Measurements from ENCODE around the gene KRT2. TPM values are rescaled to one million over a fixed set of nuclear protein-coding genes. Genes with fewer than 3 reads are reported as not detected.
"Not testable (repeated sequence)": the region's sequence is repeated elsewhere in the genome, so short reads cannot be mapped to it uniquely, and the experiment has no call there.

KRT2 gene
- total RNA-seq, 1 experiment from 2014 or later: not detected

GRCh38 chr12:52677671-52678070 is 25.7 kb upstream of the KRT2 start:
- H3K27me3 ChIP-seq: peaks cover 4% of the 10 kb centered on the region; the same call in 1 of the 2 replicates
- H3K4me3 ChIP-seq: no peak overlapping the region
- no peaks in the 10 kb centered on the region for H3K4me1 ChIP-seq
- H3K9me3 ChIP-seq (replicated peaks): no peaks in the 10 kb centered on the region
- no peak for DNase-seq
- no peaks in the 10 kb centered on the region for H3K36me3 ChIP-seq
- no peak overlapping the region for H3K27ac ChIP-seq

- Histone ChIP-seq H3K27me3 (peaks cover 4% of the 10 kb centered on the region; the same call in 1 of the 2 replicates), H3K9me3 (replicated peaks) (no peaks in the 10 kb centered on the region), H3K36me3 (no peaks in the 10 kb centered on the region), H3K4me1 (no peaks in the 10 kb centered on the region), H3K27ac (no peak overlapping the region), H3K4me3 (no peak overlapping the region)
- DNase-seq: no peak
Measured at GRCh38 chr12:52677126-52677525, 25.1 kb upstream of the KRT2 start.

- no peaks in the 10 kb centered on the region for H3K9me3 ChIP-seq (replicated peaks)
- H3K36me3 ChIP-seq: no peaks in the 10 kb centered on the region
- no peak for DNase-seq
- no peak overlapping the region for H3K27ac ChIP-seq
- H3K27me3 ChIP-seq: peaks cover 4% of the 10 kb centered on the region; the same call in 1 of the 2 replicates
- H3K4me1 ChIP-seq: no peaks in the 10 kb centered on the region
- H3K4me3 ChIP-seq: no peak overlapping the region
Measured at GRCh38 chr12:52676163-52676562, 24.2 kb upstream of the KRT2 start.

GRCh38 chr12:52675301-52675701 is 23.3 kb upstream of the KRT2 start:
- H3K4me1 ChIP-seq: no peaks in the 10 kb centered on the region
- peaks cover 4% of the 10 kb centered on the region; the same call in 1 of the 2 replicates for H3K27me3 ChIP-seq
- H3K9me3 ChIP-seq (replicated peaks): no peaks in the 10 kb centered on the region
- H3K4me3 ChIP-seq: no peak overlapping the region
- no peaks in the 10 kb centered on the region for H3K36me3 ChIP-seq
- no peak for DNase-seq
- no peak overlapping the region for H3K27ac ChIP-seq

DNA sequence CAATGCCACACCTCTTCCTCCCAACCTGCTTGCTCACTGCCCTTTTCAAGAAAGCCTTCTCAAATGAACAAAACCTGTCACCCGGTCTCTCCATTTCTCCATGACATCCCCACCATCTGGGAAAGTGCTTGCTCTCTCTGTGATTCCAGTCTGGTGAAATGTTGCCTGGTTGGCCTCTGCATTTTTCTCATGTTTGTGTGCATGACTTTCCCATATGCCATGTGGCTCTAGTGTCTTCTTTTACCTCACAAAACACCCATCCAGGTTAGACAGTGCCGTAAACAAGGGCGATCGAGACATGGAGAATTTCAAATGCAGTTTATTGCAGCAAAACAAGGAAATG is 22.4 kb upstream of the KRT2 start:
- peaks cover 4% of the 10 kb centered on the region; the same call in 1 of the 2 replicates for H3K27me3 ChIP-seq
- H3K4me3 ChIP-seq: no peak overlapping the region

DNA sequence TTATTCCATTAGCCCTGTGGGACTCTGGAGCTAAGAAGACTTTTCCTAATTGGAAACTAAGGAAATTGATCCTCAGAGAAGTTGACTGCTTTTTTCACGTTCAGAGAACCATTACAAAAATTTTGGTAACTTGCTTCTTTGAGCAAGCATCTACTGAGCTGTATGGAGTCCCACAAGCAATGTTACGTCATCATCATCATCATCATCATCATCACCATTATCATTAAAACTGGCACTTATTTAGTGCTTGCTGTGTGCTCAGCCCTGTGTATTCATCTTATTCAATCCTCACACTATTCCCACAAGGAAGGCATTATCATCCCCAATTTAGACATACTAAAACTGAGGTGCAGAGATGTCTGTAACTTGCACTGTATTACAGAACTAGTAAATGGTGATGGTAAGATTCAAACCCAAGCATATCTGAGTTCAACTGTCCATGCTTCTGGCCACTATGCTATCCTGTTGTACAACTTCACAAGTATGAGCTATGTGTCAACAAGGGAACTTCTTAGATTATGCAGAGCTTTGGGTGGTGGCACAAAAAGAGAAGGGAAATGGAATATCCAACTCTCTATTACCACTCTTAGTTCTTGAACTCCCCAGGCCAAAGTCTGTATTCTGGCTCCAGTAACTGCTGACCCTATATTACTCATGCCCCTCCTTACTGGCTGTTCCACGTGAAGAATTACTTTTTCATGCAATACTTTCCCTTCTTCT is 21.9 kb upstream of the KRT2 start:
- Histone ChIP-seq H3K27ac (no peak overlapping the region), H3K4me3 (no peak overlapping the region), H3K27me3 (peaks cover 4% of the 10 kb centered on the region; the same call in 1 of the 2 replicates), H3K9me3 (replicated peaks) (no peaks in the 10 kb centered on the region), H3K4me1 (no peaks in the 10 kb centered on the region), H3K36me3 (no peaks in the 10 kb centered on the region)
- no peak for DNase-seq

More for the DNA sequence above, 22.4 kb upstream of the KRT2 start:
- Histone ChIP-seq H3K9me3 (replicated peaks) (no peaks in the 10 kb centered on the region), H3K27ac (no peak overlapping the region), H3K4me1 (no peaks in the 10 kb centered on the region), H3K36me3 (no peaks in the 10 kb centered on the region)
- DNase-seq: no peak

- no peak overlapping the region for H3K27ac ChIP-seq
- no peaks in the 10 kb centered on the region for H3K4me1 ChIP-seq
- no peaks in the 10 kb centered on the region for H3K9me3 ChIP-seq (replicated peaks)
- H3K4me3 ChIP-seq: no peak overlapping the region
- no peaks in the 10 kb centered on the region for H3K36me3 ChIP-seq
- peaks cover 4% of the 10 kb centered on the region; the same call in 1 of the 2 replicates for H3K27me3 ChIP-seq
- no peak for DNase-seq
Measured at GRCh38 chr12:52673217-52673616, 21.2 kb upstream of the KRT2 start.

DNA sequence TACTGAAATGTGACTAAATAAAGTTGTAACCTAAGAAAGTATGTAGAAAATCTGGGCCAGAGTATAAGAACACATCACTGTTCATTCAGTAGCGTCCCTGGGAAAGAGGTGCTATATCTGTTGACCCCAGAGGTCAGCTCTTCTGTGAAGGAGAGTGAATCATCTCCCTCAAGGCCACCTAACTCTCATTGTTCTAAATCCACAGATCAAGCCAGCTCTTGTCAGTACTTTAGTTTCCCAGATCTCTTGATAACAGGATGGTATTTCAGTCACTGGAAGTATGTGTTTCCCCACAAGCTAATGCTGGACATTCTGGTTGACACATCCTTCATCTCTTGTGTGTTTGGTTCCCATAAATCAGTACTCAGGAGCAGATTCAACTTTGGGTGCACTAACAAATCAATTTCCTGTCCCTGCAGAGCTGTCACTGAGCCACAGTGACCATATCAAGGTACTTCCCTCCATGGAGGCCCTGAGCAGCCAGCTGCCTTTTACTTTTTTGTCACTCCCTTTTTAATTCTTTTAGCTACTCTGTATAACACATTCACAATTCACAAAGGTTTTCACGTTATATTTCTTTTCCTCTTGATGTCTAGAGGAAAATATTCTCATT is 20.4 kb upstream of the KRT2 start:
- no peak overlapping the region for H3K27ac ChIP-seq
- no peak overlapping the region for H3K4me3 ChIP-seq
- no peaks in the 10 kb centered on the region for H3K9me3 ChIP-seq (replicated peaks)
- no peaks in the 10 kb centered on the region for H3K4me1 ChIP-seq
- no peak for DNase-seq
- no peaks in the 10 kb centered on the region for H3K36me3 ChIP-seq
- H3K27me3 ChIP-seq: peaks cover 4% of the 10 kb centered on the region; the same call in 1 of the 2 replicates

DNA sequence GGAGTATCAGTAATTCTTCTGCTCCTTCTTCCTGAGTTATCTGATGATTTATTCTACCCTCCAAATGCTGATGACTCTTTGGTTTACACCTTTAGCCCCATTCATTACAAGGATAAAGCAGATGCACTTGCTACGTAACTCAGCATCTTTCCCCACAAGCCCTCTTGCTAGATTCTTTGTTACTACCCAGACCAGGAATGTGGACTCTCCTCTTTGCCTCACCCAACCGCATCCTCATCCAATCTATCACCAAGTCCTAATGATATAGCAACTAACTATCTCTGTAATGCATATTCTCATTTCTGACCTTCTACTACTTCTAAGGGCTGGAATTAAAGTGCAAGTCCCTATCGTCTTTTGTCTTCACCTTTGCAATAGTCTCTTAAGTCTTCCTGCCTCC is 18.9 kb upstream of the KRT2 start:
- no peaks in the 10 kb centered on the region for H3K36me3 ChIP-seq
- no peaks in the 10 kb centered on the region for H3K9me3 ChIP-seq (replicated peaks)
- no peak overlapping the region for H3K27ac ChIP-seq
- H3K27me3 ChIP-seq: peaks cover 4% of the 10 kb centered on the region; the same call in 1 of the 2 replicates
- DNase-seq: no peak
- H3K4me1 ChIP-seq: no peaks in the 10 kb centered on the region
- no peak overlapping the region for H3K4me3 ChIP-seq

DNA sequence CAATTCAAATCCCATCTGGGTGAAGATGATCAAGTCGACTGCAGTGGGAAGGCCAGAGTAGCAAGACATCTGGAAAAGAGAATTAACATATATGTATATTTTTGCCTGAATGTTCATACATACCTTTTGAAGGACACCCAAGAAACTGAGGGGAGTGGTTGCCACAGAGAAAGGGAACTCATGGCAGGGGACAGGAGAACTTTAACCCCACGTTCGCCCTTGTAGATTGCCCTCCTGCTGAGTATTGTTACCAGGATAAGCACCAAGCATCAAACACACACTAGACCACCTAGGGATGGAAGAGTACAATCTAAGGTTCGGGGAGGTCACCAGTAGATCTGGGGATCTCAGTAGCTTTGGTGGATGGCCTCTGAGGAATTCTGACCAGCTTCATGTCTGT is 18.5 kb upstream of the KRT2 start:
- Histone ChIP-seq H3K4me3 (no peak overlapping the region), H3K36me3 (no peaks in the 10 kb centered on the region), H3K27ac (no peak overlapping the region), H3K27me3 (peaks cover 4% of the 10 kb centered on the region; the same call in 1 of the 2 replicates), H3K9me3 (replicated peaks) (no peaks in the 10 kb centered on the region), H3K4me1 (no peaks in the 10 kb centered on the region)
- DNase-seq: no peak

DNA sequence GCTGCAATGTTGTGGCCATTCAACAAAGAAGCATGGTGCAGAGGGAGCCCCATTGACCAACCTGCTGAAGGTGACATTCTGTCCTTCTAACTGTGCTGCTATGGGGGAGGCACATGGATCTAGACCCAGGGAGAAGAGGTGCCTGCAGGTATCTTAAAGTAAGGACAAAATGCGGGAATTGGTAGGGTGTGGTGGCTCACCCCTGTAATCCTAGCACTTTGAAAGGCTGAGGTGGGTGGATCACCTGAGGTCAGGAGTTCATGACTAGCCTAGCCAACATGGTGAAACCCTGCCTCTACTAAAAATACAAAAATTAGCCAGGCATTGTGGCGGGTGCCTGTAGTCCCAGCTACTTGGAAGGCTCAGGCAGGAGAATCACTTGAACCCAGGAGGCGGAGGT is 17.9 kb upstream of the KRT2 start:
- not testable (repeated sequence) for H3K4me3 ChIP-seq, DNase-seq

GRCh38 chr12:52669426-52669825 is 17.4 kb upstream of the KRT2 start:
- Histone ChIP-seq H3K4me3 (no peak overlapping the region), H3K36me3 (no peaks in the 10 kb centered on the region), H3K4me1 (no peaks in the 10 kb centered on the region), H3K27me3 (peaks cover 4% of the 10 kb centered on the region; the same call in 1 of the 2 replicates), H3K27ac (no peak overlapping the region), H3K9me3 (replicated peaks) (no peaks in the 10 kb centered on the region)
- no peak for DNase-seq

More for the DNA sequence above, 17.9 kb upstream of the KRT2 start:
- H3K9me3 ChIP-seq (replicated peaks); H3K4me1 ChIP-seq; H3K36me3 ChIP-seq; H3K27ac ChIP-seq; H3K27me3 ChIP-seq: not testable (repeated sequence)

GRCh38 chr12:52667931-52668330 is 15.9 kb upstream of the KRT2 start:
- DNase-seq: no peak
- no peaks in the 10 kb centered on the region for H3K27me3 ChIP-seq
- H3K9me3 ChIP-seq (replicated peaks): no peaks in the 10 kb centered on the region
- H3K4me3 ChIP-seq: no peak overlapping the region
- no peak overlapping the region for H3K27ac ChIP-seq
- no peaks in the 10 kb centered on the region for H3K36me3 ChIP-seq
- H3K4me1 ChIP-seq: no peaks in the 10 kb centered on the region

- Histone ChIP-seq H3K36me3 (no peaks in the 10 kb centered on the region), H3K27me3 (no peaks in the 10 kb centered on the region), H3K27ac (no peak overlapping the region), H3K9me3 (replicated peaks) (no peaks in the 10 kb centered on the region), H3K4me1 (no peaks in the 10 kb centered on the region), H3K4me3 (no peak overlapping the region)
- no peak for DNase-seq
Measured at GRCh38 chr12:52667509-52667908, 15.5 kb upstream of the KRT2 start.

GRCh38 chr12:52666471-52666870 is 14.5 kb upstream of the KRT2 start:
- H3K27me3 ChIP-seq: no peaks in the 10 kb centered on the region

GRCh38 chr12:52663420-52663819 is 11.4 kb upstream of the KRT2 start:
- Histone ChIP-seq H3K9me3 (replicated peaks) (no peaks in the 10 kb centered on the region), H3K4me1 (no peaks in the 10 kb centered on the region), H3K36me3 (no peaks in the 10 kb centered on the region), H3K27ac (no peak overlapping the region), H3K4me3 (no peak overlapping the region), H3K27me3 (no peaks in the 10 kb centered on the region)
- DNase-seq: no peak

More at GRCh38 chr12:52666471-52666870, 14.5 kb upstream of the KRT2 start:
- Histone ChIP-seq H3K4me1 (no peaks in the 10 kb centered on the region), H3K36me3 (no peaks in the 10 kb centered on the region), H3K4me3 (no peak overlapping the region), H3K27ac (no peak overlapping the region), H3K9me3 (replicated peaks) (no peaks in the 10 kb centered on the region)
- DNase-seq: no peak

All from SJCRH30 (cell line).